GM12872 (cell line): ENCODE results near the gene ZNF239.

Experiments
- TF ChIP-seq, protein P1 (sequence below): IDR thresholded peaks from 3 replicates; pipeline ENCODE4 v1.5.1; 2011; ENCODE audit warnings: low read depth, mild to moderate bottlenecking, low read length, moderate library complexity; ENCODE audit not compliant: insufficient read depth

ZNF239 gene

DNA sequence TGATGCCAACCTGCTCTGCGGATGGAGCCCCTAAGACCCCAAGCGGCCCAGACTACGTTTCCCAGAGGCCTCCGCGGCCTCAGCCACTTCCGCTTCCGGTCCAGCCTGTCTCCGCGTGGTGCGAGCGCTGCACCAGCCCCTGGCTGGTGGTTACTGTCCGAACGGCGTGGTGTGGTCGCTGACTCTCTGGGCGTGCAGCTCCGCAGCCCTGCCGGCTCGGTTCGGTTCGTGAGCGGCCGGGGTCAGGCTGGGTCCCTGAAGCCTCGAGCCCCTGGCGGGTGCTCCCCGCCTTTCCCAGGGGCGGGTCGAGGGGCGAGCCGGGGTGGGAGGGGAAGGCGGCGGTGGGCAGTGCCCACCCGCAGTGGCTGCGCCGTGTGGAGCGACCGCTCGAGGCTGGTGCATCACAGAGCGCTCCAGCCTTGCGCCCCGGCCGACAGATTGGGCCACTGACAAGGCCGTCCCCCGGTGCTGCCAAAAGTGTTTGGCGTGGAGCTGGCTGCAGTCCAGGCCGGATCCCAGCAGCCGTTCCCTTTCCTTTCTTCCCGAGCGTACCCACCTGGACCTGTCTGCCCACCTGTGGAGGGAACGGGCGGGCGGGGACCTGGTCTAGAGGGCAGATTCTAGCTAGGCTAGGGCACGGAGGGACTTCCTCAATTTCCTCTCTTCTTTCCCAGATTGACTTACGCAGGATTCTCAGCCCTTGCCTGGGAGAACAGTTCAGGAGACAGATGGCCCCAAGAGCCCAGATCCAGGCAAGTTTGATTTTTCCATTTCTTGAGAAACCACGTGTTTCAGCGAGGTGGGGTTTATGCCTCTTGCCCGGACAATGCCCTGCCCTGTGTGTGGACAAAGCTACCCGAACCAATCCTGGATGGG is 32.1 kb upstream of the ZNF239 start, which contains the start of gene ZNF485:
ZNF485 (plus strand) TSS at position 116 of the 876 bp plus-strand sequence; CDS start at position 729, 613 bp downstream.
- TF ChIP-seq, protein P1, sequence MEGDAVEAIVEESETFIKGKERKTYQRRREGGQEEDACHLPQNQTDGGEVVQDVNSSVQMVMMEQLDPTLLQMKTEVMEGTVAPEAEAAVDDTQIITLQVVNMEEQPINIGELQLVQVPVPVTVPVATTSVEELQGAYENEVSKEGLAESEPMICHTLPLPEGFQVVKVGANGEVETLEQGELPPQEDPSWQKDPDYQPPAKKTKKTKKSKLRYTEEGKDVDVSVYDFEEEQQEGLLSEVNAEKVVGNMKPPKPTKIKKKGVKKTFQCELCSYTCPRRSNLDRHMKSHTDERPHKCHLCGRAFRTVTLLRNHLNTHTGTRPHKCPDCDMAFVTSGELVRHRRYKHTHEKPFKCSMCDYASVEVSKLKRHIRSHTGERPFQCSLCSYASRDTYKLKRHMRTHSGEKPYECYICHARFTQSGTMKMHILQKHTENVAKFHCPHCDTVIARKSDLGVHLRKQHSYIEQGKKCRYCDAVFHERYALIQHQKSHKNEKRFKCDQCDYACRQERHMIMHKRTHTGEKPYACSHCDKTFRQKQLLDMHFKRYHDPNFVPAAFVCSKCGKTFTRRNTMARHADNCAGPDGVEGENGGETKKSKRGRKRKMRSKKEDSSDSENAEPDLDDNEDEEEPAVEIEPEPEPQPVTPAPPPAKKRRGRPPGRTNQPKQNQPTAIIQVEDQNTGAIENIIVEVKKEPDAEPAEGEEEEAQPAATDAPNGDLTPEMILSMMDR: no peak

- TF ChIP-seq, protein P1: no peak
Measured at GRCh38 chr10:43605850-43606322, 31.5 kb upstream of the ZNF239 start.

DNA sequence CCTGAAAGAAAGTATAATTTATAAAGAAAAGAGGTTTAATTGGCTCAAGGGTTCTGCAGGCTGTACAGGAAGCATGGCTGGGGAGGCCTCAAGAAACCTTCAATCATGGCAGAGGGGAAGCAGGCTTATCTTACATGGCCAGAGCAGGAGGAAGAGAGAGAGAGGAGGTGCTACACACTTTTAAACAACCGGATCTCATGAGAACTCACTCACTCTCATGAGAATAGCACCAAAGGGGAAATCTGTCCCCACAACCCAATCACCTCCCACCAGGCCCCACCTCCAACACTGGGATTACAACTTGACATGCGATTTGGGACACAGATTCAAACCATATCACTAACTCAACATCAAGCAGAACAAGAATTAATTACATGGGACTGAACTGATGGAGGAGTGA is 24.9 kb upstream of the ZNF239 start:
- TF ChIP-seq, protein P1: no peak

DNA sequence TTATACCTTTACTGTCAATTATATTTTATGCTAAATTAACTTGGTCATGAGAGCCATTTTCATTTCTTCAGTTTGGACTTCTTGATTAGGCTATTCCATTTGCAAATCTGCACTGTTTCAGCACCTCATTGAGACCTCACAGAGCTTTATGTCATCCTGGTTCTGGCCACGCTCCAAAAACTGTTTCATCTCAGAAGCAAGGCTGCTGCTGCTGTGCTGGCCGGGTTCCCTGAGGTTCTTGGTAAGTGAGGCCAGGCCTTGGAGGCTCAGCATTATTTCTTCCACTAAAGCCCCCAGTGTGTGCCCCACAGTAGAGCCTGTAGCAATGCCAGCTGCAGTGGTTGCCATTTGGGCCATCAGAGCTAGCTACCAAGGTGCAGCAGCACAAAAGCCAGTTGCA is 24.0 kb upstream of the ZNF239 start:
- TF ChIP-seq, protein P1: no peak

DNA sequence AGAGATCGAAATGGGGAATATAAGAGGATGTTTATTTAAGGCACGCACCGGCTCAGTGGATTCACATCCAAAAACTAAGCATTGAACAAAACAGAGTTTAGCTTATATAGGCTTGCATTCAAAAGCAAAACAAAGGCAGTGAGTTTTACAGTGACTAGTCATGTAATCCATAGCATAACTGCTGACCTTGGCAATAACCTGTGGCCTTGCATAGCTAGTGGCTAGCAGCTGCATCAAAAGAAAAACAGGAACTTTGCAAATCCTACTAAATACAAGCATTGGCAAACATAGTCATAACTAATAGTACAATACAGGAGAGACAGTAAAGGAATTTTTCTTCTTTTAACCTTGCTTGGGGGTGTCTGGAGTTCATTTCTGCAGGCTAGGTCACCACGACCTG is 22.1 kb upstream of the ZNF239 start:
- TF ChIP-seq, protein P1: no peak

- TF ChIP-seq, protein P1: no peak
Measured at GRCh38 chr10:43595739-43596298, 21.4 kb upstream of the ZNF239 start.

DNA sequence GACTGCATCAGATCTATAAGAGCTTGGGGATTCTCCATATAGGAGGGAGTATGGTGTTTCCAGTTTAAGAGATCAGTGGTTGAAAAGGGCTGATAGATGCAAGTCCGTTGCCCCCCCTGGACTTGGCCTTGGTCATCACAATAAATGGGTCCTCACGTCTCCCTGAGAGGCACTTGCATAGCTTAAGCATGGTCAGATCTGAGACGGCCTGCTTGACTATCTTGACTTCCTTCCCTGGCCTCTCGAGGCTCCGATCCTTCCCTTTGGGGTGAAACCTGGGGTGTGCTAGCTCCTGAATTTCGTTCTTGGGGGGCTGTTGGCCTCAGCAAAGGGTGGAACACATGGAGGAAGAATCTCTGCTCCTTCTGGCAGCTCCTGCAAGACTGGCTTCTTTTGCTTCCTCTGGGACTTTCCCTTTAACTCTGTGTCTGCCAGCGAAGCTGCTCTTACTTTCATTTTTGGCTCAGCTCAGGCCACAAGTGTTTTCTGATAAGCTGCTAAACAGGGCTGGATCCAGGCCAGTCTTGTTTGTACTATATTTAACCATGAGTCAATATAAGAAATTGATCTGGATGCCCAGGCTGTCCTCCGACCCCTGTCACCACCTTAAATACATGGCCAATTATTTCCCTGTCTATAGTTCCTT is 20.7 kb upstream of the ZNF239 start:
- TF ChIP-seq, protein P1: no peak
